ENCODE measurements around the gene POLRMT. TPM values are rescaled to one million over a fixed set of nuclear protein-coding genes. Genes with fewer than 3 reads are reported as not detected.
A peak's percentile ranks its signal among the peaks of the same experiment; 100 is the strongest.
"Not testable (repeated sequence)": the region's sequence is repeated elsewhere in the genome, so short reads cannot be mapped to it uniquely, and the experiment has no call there.

Gene POLRMT
- total RNA-seq, 4 donors from 2014 or later, result 23.2 to 39.7 (median 33.1) TPM

DNA sequence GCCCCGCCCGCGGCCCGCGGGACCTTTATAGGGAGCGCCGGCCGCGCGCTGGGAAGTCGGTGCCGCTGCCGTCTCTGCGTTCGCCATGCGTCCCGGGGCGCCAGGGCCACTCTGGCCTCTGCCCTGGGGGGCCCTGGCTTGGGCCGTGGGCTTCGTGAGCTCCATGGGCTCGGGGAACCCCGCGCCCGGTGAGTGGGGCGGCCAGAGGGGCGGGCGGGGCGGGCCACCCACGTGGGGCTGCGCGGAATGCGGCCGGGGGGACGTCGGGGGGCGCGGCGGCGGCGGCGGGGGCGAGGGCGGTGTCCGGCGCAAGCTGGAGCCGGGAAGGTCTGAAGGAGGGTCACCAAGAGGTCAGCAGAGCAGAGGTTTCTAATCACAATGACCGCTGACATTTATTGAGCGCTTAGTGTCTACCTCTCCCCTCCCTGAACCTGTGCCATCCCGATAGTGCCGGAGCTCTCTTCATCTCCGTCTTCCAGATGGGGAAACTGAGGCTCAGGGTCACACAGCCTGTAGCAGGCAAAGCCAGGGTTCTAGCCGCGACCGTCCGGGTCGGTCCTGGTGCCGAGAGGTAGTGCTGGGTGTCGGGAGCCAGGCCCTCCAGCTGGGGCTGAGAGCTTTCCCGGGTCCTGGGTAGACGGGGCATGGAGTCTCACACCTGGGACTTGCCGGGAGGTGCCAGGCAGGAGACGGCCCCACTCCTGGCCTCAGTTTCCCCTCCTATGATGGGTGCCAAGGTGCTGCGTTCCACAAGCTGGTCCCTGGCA, 43.2 kb upstream of the POLRMT start, which contains the start of gene FSTL3:
TSS of gene FSTL3 (plus strand) at position 54 of the 767 bp plus-strand sequence. CDS start at position 86, 32 bp downstream.
- no peaks in the 10 kb centered on the region for H3K27me3 ChIP-seq
- WGBS, 2 donors, result 9 to 18% methylated on average over 2 to 6 of the region's 63 CpGs
- DNase-seq, result no peak
- intact Hi-C loops (cut with DNase I), result no loop called here
- no peaks in the 10 kb centered on the region for H3K36me3 ChIP-seq
- TF ChIP-seq POLR2A (IDR thresholded peaks at IDR 0.05), result peak in 1 of 2 donors; percentile 3
- no peak for TF ChIP-seq CTCF (IDR thresholded peaks at IDR 0.05)
- H3K4me3 ChIP-seq (replicated peaks in 1 of 3), result peak within 1 kb of the TSS in 1 of 3 donors; percentile 41
- H3K4me1 ChIP-seq, result peaks cover 17 to 38% of the 10 kb centered on the region in 2 donors
- H3K9me3 ChIP-seq, result no peaks in the 10 kb centered on the region
- H3K27ac ChIP-seq, result peak within 1 kb of the TSS in 2 of 3 donors; percentile 67 to 80

- DNase-seq, result no peak
- intact Hi-C loops (cut with DNase I), result no loop called here
- TF ChIP-seq CTCF (IDR thresholded peaks at IDR 0.05) (no peak), POLR2A (IDR thresholded peaks at IDR 0.05) (no peak)
- H3K9me3 ChIP-seq, result no peaks in the 10 kb centered on the region
- H3K36me3 ChIP-seq, result no peaks in the 10 kb centered on the region
- H3K4me3 ChIP-seq (replicated peaks in 1 of 3), result peak overlapping the region in 1 of 3 donors; percentile 41
- H3K27ac ChIP-seq, result peak overlapping the region in 1 of 3 donors; percentile 30
- peaks cover 17 to 35% of the 10 kb centered on the region in 2 donors for H3K4me1 ChIP-seq
- 28 to 34% methylated on average over 9 to 10 of the region's 31 CpGs for WGBS, 2 donors
- no peaks in the 10 kb centered on the region for H3K27me3 ChIP-seq
These were observed 42.6 kb upstream of the POLRMT start for GRCh38 chr19:676007-676338.

- no peaks in the 10 kb centered on the region for H3K27me3 ChIP-seq
- intact Hi-C loops (cut with DNase I), result no loop called here
- H3K9me3 ChIP-seq, result no peaks in the 10 kb centered on the region
- WGBS, 2 donors, result 65 to 69% methylated on average over 18 to 27 of the region's 38 CpGs
- H3K36me3 ChIP-seq, result no peaks in the 10 kb centered on the region
- DNase-seq, result no peak
- H3K27ac ChIP-seq, result no peak overlapping the region
- TF ChIP-seq CTCF (IDR thresholded peaks at IDR 0.05) (no peak), POLR2A (IDR thresholded peaks at IDR 0.05) (no peak)
- no peak overlapping the region for H3K4me3 ChIP-seq (replicated peaks in 1 of 3)
- H3K4me1 ChIP-seq, result peaks cover 15 to 31% of the 10 kb centered on the region in 2 donors
These were observed 41.2 kb upstream of the POLRMT start for GRCh38 chr19:674282-675151.

- Histone ChIP-seq H3K27me3 (no peaks in the 10 kb centered on the region), H3K9me3 (no peaks in the 10 kb centered on the region), H3K4me1 (peaks cover 0 to 1% of the 10 kb centered on the region in 2 donors), H3K27ac (no peak overlapping the region), H3K4me3 (replicated peaks in 1 of 3) (no peak overlapping the region), H3K36me3 (no peaks in the 10 kb centered on the region)
- intact Hi-C loops (cut with DNase I), result no loop called here
- DNase-seq, result no peak
- 69 to 76% methylated on average over 8 to 9 of the region's 9 CpGs for WGBS, 2 donors
- TF ChIP-seq CTCF (IDR thresholded peaks at IDR 0.05) (no peak), POLR2A (IDR thresholded peaks at IDR 0.05) (no peak)
These were observed 37.3 kb upstream of the POLRMT start for GRCh38 chr19:670609-671075.

DNA sequence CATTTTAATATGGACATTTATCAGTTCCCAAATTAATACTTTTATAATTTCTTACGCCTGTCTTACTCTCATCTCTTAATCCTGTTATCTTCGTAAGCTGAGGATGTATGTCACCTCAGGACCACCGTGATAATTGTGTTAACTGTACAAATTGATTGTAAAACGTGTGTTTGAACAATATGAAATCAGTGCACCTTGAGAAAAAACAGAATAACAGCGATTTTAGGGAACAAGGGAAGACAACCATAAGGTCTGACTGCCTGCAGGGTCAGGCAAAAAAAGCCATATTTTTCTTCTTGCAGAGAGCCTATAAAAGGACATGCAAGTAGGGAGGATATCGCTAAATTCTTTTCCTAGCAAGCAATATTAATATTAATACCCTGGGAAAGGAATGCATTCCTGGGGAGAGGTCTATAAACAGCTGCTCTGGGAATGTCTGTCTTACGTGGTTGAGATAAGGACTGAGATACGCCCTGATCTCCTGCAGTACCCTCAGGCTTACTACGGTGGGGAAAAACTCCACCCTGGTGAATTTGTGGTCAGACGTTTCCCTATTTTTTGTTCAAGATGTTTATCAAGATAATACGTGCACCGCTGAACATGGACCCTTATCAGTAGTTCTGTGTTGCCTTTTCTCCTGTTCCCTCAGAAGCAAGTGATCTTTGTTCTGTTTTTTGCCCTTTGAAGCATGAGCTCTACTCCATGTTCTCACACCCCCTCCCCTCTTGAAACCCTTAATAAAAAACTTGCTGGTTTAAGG, 35.5 kb upstream of the POLRMT start:
- intact Hi-C loops (cut with DNase I); H3K36me3 ChIP-seq; H3K9me3 ChIP-seq; H3K27ac ChIP-seq; H3K4me3 ChIP-seq (replicated peaks in 1 of 3); DNase-seq; H3K27me3 ChIP-seq: not testable (repeated sequence)
- WGBS, 2 donors, result 63 to 65% methylated on average over 12 of the region's 12 CpGs
- peaks cover 2 to 14% of the 10 kb centered on the region in 2 donors for H3K4me1 ChIP-seq

DNA sequence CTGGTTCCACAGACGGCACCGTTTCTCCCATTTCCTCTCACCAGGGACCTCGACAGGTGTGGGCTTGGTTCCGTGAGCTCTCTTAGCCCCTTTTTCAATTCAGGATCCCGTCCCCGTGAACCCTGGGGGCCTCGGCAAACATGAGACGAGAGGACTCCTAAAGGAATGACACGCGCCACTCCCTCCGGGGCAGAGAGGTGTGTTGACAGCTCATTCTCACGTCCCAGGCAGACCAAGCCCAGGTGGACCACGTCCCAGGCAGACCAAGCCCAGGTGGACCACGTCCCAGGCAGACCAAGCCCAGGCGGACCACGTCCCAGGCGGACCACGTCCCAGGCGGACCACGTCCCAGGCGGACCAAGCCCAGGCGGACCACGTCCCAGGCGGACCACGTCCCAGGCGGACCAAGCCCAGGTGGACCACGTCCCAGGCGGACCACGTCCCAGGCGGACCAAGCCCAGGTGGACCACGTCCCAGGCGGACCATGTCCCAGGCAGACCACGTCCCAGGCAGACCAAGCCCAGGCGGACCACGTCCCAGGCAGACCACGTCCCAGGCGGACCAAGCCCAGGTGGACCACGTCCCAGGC, 33.7 kb upstream of the POLRMT start:
- intact Hi-C loops (cut with DNase I); H3K9me3 ChIP-seq; H3K36me3 ChIP-seq; DNase-seq; H3K27me3 ChIP-seq; H3K27ac ChIP-seq; H3K4me3 ChIP-seq (replicated peaks in 1 of 3): not testable (repeated sequence)
- peaks cover 8 to 19% of the 10 kb centered on the region in 2 donors for H3K4me1 ChIP-seq
- 85 to 92% methylated on average over 11 to 31 of the region's 38 CpGs for WGBS, 2 donors
